Dedifferentiated amniotic fluid mesenchymal stem cell (primary cell): ENCODE data around the gene GLMN.
"Not testable (repeated sequence)": the region's sequence is repeated elsewhere in the genome, so short reads cannot be mapped to it uniquely, and the experiment has no call there.

Source experiments
- DNase-seq: peaks from one replicate; pipeline ENCODE4 v3.0.0-alpha.2; 2016; ENCODE audit errors: extremely low spot score

Gene GLMN

DNA sequence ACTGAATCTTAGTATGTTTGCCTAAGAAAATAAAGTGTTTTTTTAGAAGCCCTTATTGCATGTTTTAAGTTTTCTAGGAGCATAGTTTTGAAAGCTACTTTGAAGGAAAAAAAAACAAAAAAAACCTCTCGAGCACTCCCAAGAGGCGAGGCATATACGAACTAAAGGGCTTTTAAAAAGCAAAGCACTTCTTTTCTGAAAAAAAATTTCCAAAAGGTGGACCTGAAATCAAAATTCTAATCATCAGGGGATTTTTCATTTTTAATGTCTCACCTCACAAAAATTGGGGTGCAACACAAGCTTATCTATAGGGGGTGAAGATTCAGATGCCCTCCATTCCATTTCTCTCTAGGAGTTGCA lies 594 bp downstream of the GLMN start:
- DNase-seq = no peak

DNA sequence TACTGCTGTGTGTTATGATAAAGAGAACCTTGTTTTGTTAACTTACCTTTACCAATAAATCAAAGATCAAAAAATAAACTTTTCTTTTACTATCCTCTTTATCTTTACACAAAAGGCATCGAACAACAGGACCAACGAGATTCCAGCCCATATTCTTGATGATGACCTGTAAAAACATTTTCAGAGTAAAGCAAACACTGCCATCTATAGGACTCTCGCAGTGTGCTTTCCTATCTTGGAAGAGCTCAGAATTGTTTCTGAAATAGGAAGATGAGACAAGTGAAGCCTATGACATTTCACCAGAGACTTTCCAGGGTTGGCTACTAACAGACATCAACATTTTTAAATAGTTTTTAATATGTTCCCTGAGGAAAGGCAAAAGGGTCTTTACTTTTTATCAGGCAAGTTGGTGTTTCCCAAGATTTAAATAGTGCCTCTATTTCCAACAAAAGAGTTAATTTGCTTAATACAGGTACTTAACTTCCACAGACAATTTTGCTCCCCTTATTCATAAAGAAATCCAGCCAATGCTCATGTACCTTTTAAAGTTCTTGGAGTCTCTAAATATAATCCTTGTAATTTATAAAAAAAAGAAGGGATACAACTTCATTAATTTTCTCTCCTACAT lies 7.3 kb downstream of the GLMN start:
- DNase-seq = peak; percentile 55

DNA sequence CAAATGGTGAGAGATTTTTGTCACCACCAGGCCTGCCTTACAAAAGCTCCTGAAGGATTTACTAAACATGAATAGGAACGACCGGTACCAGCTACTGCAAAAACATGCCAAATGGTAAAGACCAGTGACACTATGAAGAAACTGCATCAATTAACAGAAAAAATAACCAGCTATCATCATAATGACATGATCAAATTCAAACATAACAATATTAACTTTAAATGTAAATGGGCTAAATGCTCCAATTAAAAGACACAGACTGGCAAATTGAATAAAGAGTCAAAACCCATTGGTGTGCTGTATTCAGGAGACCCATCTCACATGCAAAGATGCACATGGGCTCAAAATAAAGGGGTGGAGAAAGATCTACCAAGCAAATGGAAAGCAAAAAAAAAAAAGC lies 17.4 kb downstream of the GLMN start:
- not testable (repeated sequence) for DNase-seq

DNA sequence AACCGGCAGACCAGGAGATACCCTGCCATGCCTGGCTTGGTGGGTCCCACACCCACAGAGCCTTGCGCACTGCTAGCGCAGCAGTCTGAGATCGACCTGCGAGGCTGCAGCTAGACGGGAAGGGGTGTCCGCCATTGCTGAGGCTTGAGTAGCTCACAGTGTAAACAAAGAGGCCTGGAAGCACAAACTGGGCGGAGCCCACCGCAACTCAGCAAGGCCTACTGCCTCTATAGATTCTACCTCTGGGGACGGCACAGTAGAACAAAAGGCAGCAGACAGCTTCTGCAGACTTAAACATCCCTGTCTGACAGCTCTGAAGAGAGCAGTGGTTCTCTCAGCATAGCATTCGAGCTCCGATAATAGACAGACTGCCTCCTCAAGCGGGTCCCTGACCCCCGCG lies 19.0 kb downstream of the GLMN start:
- peak; percentile 1 for DNase-seq

DNA sequence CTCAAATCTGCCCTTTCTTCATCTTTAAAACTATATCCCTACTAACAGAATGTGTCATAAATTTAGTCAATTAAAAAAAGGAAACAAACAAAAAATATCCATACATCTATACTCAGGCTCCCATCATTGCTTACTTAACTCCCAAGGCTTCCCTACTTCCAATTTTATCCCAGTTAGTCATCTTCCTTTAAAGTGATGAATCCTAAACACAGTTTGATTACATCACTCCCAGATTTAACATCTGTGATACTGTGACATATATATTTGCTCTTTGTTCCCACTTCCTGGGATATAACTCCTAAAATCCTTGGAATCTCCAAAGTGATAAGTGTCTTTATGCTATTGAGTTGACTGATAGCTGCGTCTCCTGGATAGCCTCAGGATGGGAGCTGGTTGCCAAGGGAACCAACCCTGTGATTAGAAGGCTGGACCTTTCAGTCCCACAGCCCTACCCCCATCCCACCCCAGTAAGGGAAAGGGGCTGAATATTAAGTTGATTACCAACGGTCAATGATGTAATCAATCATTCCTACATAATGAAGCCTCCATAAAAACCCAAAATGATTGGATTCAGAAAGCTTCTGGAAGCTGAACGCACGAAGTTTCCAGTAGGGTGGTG lies 21.6 kb downstream of the GLMN start:
- DNase-seq = no peak

DNA sequence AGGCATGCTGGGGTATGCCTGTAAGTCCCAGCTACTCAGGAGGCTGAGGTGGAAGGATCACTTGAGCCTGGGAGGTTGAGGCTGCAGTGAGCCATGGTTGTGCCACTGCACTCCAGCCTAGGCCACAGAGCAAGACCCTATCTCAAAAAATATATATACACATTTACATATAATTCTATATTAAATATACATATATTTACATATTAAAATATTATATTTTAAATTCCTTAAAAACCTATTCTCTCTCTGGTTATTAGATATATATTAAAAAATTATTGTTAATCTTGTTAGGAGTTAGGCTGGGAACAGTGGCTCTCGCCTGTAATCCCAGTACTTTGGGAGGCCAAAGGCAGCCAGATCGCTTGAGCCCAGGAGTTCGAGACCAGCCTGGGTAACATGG lies 22.7 kb downstream of the GLMN start:
- DNase-seq = no peak

DNA sequence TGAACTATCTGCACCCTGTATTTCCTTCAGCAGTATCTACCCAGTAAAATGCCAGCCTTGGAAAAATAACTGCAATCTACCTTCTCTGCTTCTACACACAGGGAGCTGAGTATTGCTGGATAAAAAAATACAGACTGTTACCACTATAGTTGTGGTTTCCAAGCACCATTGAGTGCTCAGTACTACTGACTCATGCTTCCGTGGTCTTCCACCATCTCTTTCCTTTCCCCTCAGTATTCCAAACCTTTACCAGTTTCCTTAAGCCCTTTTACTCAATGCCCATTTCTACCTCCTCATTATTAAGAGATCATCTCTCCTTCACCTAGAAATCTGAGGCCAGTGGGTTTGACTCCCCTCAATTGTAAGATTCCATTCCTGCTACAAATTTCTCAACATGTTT lies 23.8 kb downstream of the GLMN start:
- no peak for DNase-seq

DNA sequence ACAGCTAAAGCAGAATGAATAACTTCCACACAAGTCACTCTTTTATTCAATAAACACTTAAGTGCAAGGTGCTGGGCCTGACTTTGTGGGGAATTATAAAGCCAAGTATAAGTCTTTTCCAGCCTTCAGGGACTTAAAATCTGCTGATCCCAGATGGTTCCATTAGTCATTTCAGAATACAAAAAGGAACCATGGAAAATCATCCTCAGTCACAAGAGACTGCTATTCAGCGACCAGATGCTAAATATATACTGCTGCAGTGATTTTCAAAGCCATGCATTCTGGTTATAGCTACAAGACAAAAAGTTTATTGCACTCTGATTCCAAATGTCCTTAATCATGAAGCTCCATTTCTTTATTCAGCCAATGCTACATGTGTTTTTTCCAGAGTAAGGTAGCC lies 25.7 kb downstream of the GLMN start:
- no peak for DNase-seq

DNA sequence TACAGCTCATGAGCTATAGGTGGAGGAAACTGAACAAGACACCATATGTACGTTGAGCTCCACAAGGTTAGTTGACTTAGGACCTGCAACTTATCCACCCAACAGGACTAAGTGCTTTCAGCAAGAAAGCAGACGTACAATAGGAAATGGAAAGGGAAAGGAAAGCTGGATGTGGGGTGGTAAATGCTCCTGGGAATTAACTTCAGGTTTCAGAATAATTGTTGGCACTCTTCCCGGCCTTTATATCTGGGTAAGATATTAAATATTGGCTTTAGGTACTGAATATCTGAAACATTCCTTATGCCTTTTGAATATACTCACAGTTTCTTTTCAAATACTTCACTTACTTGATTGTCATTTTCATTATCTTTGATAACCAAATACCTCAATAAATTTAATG lies 36.3 kb downstream of the GLMN start:
- DNase-seq = no peak

DNA sequence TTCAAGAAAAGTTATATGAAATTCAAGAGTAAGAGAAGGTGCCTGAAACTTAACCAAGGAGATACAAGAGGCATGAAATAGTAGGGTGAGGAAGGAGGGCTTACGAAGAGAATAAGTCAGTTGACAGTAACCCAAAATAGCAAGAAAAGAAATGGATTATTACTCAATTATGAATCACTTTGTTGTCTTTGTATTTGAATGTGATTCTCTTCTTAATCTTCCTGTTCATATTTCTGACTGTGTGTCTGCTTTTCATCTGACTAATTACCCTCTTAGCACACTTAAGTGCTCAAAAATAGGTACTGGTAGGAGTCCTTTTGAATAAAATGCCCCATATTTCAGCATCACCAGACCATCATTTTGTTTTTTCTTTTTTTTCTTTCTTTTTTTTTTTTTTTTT lies 39.4 kb downstream of the GLMN start:
- DNase-seq = no peak

DNA sequence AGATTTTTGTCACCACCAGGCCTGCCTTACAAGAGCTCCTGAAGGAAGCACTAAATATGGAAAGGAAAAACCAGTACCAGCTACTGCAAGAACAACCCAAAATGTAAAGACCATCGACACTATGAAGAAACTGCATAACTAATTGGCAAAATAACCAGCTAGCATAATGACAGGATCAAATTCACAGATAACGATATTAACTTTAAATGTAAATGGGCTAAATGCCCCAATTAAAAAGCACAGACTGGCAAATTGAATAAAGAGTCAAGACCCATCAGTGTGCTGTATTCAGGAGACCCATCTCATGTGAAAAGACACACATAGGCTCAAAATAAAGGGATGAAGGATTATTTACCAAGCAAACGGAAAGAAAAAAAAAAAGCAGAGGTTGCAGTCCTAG lies 44.1 kb downstream of the GLMN start:
- DNase-seq = not testable (repeated sequence)

DNA sequence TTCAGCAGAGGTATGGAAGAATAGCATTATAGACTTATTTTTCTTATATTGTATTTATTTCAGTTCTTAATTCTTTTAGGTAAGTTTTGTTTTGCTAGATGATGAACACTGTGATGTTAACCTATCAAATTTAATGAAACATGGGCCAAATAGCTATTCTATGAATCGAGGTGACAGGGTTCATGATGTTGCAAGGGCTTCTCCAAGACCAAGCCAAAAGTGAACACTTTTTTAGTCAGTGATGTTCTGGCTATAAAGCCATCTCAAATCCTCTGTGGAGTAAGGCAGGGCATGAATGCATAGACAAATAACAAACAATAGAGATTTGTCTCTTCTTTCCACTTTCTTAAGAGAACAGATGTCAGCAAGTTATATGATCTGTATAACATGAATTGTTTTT lies 54.4 kb downstream of the GLMN start:
- no peak for DNase-seq

DNA sequence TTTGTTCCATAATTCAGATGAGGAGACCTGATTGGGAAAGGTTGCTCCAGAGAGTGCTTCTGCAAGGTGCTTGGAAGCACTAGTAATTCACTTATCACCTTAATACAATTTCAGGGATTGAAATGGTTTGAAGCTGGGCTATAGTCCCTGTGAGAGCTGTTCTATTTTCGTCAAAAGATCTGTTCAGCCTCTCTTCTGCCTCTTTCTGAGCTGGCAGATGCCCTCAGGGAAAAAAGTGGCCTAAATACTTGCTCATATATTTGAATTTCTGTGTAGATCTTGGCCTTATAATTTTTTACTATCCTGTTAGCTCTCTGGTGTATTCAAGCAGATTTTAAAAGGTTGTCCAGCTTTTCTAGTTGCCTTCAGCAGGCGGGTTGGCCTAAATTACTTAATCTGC lies 58.8 kb downstream of the GLMN start:
- DNase-seq = no peak

DNA sequence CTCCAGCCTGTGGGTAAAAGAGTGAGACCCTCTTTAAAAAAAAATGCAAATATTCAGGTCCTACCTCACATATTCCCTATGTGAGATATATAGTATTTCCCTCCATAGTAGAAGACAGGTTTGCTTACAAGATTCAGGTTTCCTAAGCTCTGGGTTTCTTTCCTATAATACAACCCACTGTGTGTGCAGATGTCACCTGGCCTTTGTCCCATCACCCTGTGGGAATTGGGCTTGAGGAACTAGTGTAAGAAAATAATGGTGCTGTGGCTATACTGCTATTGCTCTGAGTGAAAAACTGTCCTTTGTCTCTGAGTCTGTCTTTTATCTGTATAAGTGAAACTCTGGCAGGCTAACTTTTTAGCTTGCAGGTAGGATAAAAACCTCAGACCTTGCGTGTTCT lies 68.1 kb downstream of the GLMN start:
- DNase-seq = no peak

DNA sequence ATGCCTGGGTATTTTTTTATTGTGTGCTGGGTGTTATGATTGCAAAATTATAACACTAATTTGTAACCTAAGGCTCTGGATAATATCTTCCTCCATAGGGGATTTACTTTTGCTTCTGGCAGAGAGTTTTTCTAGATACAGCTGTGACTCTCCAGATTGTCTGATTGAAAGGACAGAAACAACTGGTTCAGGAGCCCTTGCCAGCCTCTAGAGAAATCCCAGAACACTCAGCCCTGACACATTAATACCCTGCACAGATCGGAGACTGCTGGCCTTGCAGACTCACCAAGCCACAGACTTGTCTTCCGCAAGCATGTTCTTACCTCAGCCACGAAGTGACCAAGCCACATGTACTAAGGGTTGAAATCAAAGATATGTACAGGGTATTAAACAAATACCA lies 70.4 kb downstream of the GLMN start:
- DNase-seq = no peak

DNA sequence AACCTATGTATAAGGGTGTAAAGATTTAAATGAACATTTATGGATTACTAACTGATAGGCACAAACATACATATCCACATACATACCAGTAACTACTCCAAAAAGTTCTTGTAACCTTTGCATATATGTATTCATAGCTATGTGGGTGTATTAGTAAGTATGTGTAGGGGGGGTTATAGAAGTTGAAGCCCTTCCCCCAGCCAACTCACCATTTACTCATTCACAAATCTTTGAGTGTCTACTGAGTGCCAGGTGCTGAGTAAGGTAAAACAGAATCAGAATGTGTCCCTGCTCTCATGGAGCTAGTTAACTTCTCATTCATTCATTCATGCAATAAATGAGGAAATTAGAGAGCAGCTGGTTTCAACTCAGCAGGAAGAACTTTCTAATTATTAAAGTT lies 79.8 kb downstream of the GLMN start:
- no peak for DNase-seq

DNA sequence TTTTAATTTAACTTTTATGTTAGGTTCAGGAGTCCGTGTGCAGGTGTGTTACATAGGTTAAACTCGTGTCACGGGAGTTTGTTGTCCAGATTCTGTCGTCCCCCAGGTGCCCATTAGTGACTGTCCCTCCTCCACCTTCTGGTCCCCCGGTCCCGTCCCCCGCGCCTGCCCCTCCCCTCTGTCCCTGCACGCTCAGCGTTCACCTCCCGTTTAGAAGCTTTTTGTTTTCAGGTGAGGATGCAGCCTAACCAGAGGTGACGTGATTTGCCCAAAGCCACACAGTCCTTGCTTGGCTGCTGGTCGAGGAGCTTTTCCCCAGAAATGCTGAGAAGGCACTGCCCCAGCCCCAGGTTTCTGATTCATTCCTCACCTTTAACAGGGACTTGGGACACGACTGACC lies 80.2 kb downstream of the GLMN start:
- DNase-seq = no peak

DNA sequence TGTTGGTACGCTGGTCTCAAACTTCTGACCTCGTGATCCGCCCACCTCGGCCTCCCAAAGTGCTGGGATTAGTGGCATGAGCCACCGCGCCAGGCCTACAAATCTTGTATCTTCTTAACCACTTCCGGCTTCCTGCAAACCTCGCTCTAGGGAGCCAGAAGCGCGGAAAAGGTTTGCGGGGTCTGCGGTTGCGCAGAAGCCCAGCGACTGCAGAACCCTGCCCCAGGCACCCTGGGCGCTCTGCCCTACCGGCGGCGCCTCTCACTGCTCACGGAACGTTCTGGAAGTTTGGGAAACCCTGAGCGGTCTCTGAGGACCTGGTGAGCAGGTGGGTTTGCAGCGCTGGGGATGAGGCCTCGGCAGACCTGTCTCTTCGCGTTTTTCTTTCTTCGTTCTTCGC lies 81.1 kb downstream of the GLMN start, which contains the start of gene C1orf146:
TSS of gene C1orf146 (plus strand) at position 195 of the 400 bp plus-strand sequence. CDS start 13,506 bp downstream, outside the sequence.
- DNase-seq = no peak

DNA sequence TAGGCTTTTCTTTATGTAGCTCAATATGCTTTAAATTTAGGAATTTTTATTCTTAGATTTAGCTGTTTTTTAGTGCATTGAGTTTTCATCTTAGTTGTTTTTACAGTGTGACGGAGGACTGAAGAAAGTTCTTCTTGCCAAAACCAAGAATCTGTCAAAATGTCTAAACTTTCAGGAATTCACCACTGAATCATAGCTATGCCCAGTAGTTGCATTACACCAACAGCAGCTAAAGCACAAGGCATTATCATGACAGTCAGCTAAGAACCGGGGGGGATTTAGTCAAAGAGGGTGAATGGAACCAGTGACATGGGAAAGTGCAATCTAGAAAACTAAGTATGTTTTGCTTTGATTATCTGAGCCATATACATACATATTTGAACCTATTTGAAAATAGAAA lies 87.6 kb downstream of the GLMN start:
- DNase-seq = peak; percentile 79

DNA sequence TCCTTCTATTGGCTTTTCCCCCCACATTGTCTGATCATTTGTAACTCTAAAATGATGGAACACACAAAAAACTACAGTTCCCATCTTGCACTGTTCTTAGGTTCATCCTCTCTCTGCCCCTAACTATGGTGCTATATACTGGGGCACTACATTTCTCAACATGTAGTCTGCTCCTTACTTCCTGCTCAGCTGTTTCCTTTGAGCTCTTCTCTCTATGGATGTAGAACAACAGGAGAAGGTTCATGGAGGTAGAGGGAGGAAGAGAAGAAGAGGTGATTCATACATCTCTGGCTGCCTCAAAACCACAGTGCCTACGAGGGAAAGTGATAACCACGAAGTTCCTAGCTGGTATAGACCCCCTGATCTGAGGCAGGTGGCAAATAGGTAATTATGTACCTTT lies 88.1 kb downstream of the GLMN start:
- no peak for DNase-seq

DNA sequence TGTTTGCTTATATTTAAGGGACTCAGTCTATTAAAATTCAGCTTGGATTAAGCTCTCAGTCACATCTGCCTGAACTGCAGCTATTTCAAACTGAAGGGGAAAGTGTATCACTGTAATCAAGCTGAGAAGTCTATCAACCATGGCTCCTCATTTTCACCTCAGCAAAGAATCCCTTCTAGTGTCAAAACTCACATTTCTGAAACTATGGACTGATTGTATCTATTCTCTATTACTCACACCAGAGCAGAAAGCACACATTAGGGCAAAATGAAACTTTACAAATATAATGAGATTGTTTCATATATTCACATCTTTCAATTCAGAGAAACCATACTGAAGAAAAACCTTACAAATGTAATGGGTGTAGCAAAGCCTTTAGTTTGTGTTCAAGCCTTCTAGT lies 95.7 kb downstream of the GLMN start:
- DNase-seq = no peak

DNA sequence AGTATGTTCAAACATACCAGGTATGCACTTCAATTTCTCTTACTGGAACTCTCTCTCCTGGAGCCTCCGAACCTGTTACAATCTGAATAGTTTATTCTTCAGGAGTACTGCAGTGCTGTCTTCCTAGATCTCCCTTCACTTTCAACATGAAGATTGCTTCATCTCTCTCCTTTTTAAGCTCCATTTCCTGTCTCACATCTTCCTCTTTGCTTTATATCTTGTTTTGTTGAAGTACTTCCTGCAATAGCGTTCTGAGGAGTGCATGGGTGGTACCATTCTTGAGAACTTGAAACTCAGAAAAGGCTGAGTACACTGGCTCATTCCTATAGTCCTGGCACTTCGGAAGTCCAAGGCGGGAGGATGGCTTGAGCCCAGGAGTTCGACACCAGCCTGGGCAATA lies 96.8 kb downstream of the GLMN start:
- DNase-seq = no peak
